ENCODE results near the gene TMEM256.

Gene TMEM256

GRCh38 chr17:7407082-7407481, 3.2 kb upstream of the TMEM256 start:
- DNase-seq: no peak

- DNase-seq: no peak
Measured at GRCh38 chr17:7406235-7406825, 2.4 kb upstream of the TMEM256 start.

- DNase-seq: no peak
Measured at GRCh38 chr17:7405350-7406234, 1.7 kb upstream of the TMEM256 start.

GRCh38 chr17:7404737-7405349, 946 bp upstream of the TMEM256 start:
- DNase-seq: no peak

GRCh38 chr17:7403727-7403976, 245 bp downstream of the TMEM256 start:
- no peak for DNase-seq

GRCh38 chr17:7403043-7403726, 712 bp downstream of the TMEM256 start:
- no peak for DNase-seq

- no peak for DNase-seq
Measured at GRCh38 chr17:7398612-7399011, 5.3 kb downstream of the TMEM256 start.

GRCh38 chr17:7396147-7396546, 7.8 kb downstream of the TMEM256 start:
- no peak for DNase-seq

GRCh38 chr17:7394452-7395191, 9.3 kb downstream of the TMEM256 start, which contains the start of gene PLSCR3:
Gene PLSCR3, minus strand, starts transcription at chr17:7394525. Its CDS starts 415 bp downstream, at chr17:7394110.
- DNase-seq: no peak

- no peak for DNase-seq
Measured at GRCh38 chr17:7393613-7394451, 10.1 kb downstream of the TMEM256 start.

GRCh38 chr17:7392696-7393612, 10.9 kb downstream of the TMEM256 start:
- no peak for DNase-seq

- no peak for DNase-seq
Measured at GRCh38 chr17:7391307-7391706, 12.6 kb downstream of the TMEM256 start.

- DNase-seq: no peak
Measured at GRCh38 chr17:7389924-7390910, 13.7 kb downstream of the TMEM256 start.

GRCh38 chr17:7388856-7389255, 15.0 kb downstream of the TMEM256 start:
- DNase-seq: no peak

- DNase-seq: no peak
Measured at GRCh38 chr17:7384489-7385081, 19.3 kb downstream of the TMEM256 start.

- DNase-seq: no peak
Measured at GRCh38 chr17:7383742-7384488, 20.0 kb downstream of the TMEM256 start.

GRCh38 chr17:7383371-7383741, 20.5 kb downstream of the TMEM256 start:
- DNase-seq: no peak

GRCh38 chr17:7382901-7383300, 21.0 kb downstream of the TMEM256 start:
- DNase-seq: no peak
